ENCODE measurements around the gene EPHA2. TPM values are rescaled to one million over a fixed set of nuclear protein-coding genes. Genes with fewer than 3 reads are reported as not detected.
"Not testable (repeated sequence)": the region's sequence is repeated elsewhere in the genome, so short reads cannot be mapped to it uniquely, and the experiment has no call there.

Gene EPHA2
- total RNA-seq, 1 donor from 2014 or later: 44.8 TPM

DNA sequence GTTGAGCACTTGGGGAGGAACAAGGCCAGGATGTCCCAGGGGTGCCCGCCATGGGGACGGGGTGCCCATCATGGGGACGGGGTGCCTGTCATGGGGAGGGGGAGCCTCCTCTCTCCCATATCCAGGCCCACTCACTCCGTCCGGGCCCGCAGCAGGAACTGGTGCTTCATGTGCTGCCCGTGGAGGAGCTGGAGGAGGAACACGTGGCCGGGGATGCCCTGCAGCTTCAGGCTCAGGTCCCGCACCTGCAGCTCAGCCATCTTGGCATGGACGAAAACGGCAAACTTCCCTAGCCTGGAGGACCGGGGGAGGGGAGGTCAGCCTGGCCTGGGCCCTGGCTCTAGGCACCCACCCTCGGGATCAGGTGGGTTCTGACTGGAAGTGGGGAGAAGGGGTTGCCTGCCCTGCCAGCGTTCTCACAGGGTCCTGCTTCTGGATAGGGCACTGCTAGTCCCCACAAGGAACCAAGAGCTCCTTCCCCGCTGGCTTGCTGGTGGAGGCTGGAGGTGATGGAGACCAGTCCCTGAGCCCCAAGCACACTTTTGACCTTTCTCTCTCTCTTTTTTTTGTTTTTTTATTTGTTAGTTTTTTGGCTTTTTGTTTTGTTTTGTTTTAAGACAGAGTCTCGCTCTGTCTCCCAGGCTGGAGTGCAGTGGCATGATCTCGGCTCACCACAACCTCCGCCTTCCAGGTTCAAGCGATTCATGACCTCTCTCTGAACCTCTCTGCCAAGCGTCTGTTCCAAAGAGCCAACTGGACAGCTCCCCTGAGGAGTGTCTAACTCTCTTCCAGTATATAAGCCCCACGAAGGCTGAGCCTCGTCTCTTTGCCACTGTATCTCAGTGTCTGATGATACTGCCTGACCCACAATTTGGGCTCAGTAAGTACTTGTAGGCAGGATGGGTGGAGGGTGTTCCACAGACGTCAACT is 46.7 kb upstream of the EPHA2 start:
- no peak for DNase-seq
- Histone ChIP-seq H3K4me3 (no peak overlapping the region), H3K9me3 (no peaks in the 10 kb centered on the region), H3K4me1 (peaks cover 13% of the 10 kb centered on the region), H3K36me3 (peaks cover 3% of the 10 kb centered on the region), H3K27ac (no peak overlapping the region), H3K27me3 (no peaks in the 10 kb centered on the region)
- ATAC-seq: no peak
- intact Hi-C loops (cut with DNase I): no loop called here
- TF ChIP-seq, protein P1, sequence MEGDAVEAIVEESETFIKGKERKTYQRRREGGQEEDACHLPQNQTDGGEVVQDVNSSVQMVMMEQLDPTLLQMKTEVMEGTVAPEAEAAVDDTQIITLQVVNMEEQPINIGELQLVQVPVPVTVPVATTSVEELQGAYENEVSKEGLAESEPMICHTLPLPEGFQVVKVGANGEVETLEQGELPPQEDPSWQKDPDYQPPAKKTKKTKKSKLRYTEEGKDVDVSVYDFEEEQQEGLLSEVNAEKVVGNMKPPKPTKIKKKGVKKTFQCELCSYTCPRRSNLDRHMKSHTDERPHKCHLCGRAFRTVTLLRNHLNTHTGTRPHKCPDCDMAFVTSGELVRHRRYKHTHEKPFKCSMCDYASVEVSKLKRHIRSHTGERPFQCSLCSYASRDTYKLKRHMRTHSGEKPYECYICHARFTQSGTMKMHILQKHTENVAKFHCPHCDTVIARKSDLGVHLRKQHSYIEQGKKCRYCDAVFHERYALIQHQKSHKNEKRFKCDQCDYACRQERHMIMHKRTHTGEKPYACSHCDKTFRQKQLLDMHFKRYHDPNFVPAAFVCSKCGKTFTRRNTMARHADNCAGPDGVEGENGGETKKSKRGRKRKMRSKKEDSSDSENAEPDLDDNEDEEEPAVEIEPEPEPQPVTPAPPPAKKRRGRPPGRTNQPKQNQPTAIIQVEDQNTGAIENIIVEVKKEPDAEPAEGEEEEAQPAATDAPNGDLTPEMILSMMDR (IDR thresholded peaks at IDR 0.05): no peak

DNA sequence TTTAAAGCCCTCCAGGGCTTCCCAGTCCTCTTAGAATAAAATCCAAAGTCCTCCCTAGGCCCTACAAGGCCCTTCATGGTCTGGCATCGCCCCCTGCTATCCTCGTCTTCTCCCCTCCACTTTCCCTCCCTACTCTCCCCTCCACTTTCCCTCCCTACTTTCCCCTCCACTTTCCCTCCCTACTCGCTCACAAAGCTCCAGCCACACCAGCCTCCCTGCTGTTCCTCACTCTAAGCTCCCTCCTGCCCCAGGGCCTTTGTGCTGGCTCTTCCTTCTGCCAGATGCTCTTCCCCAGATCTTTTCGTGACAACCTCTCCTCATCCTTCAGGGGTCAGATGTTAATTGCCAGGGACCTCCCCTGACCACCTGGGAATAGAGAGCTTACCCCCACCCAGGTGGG is 43.8 kb upstream of the EPHA2 start:
- ATAC-seq (no peak), DNase-seq (no peak)
- H3K4me3 ChIP-seq: no peak overlapping the region
- peaks cover 3% of the 10 kb centered on the region for H3K36me3 ChIP-seq
- H3K27ac ChIP-seq: no peak overlapping the region
- H3K9me3 ChIP-seq: no peaks in the 10 kb centered on the region
- H3K4me1 ChIP-seq: no peaks in the 10 kb centered on the region
- intact Hi-C loops (cut with DNase I): no loop called here
- no peaks in the 10 kb centered on the region for H3K27me3 ChIP-seq
- TF ChIP-seq, protein P1 (IDR thresholded peaks at IDR 0.05): no peak

GRCh38 chr1:16199157-16199501 is 43.3 kb upstream of the EPHA2 start:
- Histone ChIP-seq H3K9me3 (no peaks in the 10 kb centered on the region), H3K27me3 (no peaks in the 10 kb centered on the region), H3K4me3 (no peak overlapping the region), H3K27ac (no peak overlapping the region), H3K36me3 (peaks cover 3% of the 10 kb centered on the region), H3K4me1 (no peaks in the 10 kb centered on the region)
- DNase-seq (no peak), ATAC-seq (no peak)
- TF ChIP-seq, protein P1 (IDR thresholded peaks at IDR 0.05): no peak
- intact Hi-C loops (cut with DNase I): no loop called here

- TF ChIP-seq, protein P1 (IDR thresholded peaks at IDR 0.05): no peak
- ATAC-seq (no peak), DNase-seq (peak; percentile 58)
- Histone ChIP-seq H3K9me3 (no peaks in the 10 kb centered on the region), H3K27ac (no peak overlapping the region), H3K4me3 (no peak overlapping the region), H3K36me3 (peaks cover 3% of the 10 kb centered on the region), H3K4me1 (no peaks in the 10 kb centered on the region), H3K27me3 (no peaks in the 10 kb centered on the region)
- intact Hi-C loops (cut with DNase I): no loop called here
Measured at GRCh38 chr1:16198444-16199156, 42.7 kb upstream of the EPHA2 start.

GRCh38 chr1:16196874-16197273 is 41.0 kb upstream of the EPHA2 start:
- intact Hi-C loops (cut with DNase I): no loop called here
- ATAC-seq (no peak), DNase-seq (no peak)
- H3K27ac ChIP-seq: no peak overlapping the region
- H3K9me3 ChIP-seq: no peaks in the 10 kb centered on the region
- no peaks in the 10 kb centered on the region for H3K4me1 ChIP-seq
- TF ChIP-seq, protein P1 (IDR thresholded peaks at IDR 0.05): no peak
- H3K27me3 ChIP-seq: no peaks in the 10 kb centered on the region
- H3K36me3 ChIP-seq: peaks cover under 1% of the 10 kb centered on the region
- H3K4me3 ChIP-seq: no peak overlapping the region

- H3K27ac ChIP-seq; H3K27me3 ChIP-seq; H3K36me3 ChIP-seq; H3K9me3 ChIP-seq; H3K4me3 ChIP-seq; intact Hi-C loops (cut with DNase I); DNase-seq; ATAC-seq; H3K4me1 ChIP-seq: not testable (repeated sequence)
Measured at GRCh38 chr1:16196139-16196538, 40.3 kb upstream of the EPHA2 start.
